GM21825 (cell line): Measurements from ENCODE around the gene ELL2.

ENCODE experiments used
- ATAC-seq: cut with Tn5 transposase; IDR thresholded peaks from one replicate; pipeline ENCODE4 v1.9.1; 2021; ENCODE audit warnings: mild to moderate bottlenecking, moderate library complexity; ENCODE audit not compliant: unreplicated experiment

The ELL2 gene

DNA sequence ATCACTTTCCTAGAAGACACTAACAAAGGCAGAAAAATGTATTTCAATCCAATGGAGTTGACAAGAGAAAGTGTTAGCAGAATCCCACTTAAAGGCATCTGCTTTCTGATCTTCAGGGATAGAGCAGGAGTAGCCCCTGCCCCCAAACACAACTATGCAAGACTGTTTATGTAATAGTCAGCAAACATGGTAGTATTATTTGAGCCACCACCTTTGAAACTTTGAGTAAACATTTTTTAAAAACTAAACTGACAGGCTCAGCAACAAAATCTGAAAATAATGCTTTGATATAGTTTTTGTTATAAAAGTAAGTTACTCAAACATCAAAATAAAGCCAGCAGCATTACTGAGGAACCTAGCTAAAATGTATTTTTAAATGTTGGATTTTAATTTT, 4.8 kb downstream of the ELL2 start:
- no peak for ATAC-seq

DNA sequence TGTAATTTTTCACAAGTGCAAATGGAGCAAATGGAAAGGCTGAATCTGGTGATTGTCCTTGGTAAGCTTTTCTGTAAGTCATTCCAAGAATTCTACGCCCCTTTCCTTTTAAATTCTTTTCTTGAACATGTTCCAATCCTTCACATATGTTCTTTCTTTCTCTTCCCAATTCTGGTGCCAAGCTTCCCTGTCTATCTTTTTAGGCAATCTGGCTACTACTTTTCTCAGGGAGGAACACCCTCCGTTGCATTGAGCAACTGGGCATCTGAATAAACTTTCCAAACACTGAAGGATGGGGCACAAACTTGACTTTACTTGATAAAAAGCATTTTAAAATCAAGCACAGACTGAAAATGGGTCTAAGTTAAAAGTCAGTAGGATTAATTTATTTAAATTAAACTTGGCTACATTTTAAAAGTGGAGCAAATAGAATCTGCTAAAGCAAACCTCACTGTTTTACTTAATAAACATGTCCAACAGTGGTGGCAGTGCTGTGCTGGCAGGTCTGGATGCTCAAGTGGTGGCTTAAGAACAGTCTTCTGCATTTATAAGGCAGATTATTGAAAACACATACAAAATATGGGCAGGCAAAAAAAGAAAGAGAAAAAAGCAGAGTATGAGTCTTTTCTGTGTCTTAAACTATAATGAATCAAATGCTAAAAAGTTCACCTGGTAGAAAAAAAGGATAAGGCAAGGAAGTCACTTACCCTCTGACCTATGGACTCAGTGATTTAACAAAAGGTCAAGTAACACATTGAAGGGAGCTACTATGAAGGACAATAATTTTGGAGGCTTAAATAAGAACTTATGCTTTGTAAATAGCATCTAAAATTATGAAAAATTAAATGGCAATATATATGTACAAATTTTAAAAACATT, 5.4 kb downstream of the ELL2 start:
- ATAC-seq = no peak

DNA sequence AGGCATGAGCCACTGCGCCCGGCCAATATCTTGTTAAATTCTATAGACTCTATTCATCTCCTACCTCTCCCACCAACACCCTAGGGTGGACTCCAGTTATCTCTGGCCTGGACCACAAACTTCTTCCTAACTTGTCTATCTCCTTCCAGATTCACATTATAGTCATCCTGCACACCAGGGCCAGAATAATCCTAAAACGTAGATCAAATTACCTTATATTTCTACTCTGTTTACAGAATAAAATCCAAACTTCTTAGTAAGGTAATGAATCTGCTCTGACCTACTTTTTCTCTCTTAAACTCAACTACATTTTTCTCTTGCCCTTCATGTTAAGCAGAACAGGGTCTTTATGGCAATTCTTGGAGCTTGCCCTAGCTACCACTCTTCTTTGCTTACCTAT, 6.9 kb downstream of the ELL2 start:
- ATAC-seq = no peak

DNA sequence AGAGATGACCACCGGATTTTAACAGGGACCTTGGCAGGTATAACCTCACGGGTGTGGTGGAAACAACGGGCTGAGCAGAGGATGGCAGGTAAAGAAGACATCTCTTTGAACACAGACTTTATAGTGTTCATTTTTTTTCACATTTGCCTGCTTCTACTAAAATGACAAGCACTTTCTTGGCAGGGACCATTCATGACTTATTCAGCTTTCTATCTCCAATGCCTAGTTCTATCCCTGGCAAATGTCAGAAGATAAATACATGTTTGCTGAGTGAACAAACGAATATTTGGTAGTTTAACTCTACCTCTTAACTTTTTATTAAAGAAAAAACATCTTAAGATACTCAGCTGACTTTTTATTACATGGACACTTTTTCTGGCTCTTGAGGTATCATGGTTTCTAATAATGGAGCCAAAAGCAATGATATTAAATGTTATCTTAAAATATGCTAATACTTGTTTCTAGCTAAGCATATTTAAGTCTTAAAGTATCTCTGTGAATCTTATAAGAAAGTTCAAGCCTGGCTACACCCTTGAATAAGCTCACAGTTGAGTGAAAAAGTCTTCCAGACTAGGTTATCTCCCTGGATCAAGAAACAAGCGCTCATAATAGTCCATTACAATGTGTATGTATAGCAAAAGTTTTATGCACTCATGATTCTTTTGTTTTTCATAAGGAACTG, 8.5 kb downstream of the ELL2 start:
- no peak for ATAC-seq

DNA sequence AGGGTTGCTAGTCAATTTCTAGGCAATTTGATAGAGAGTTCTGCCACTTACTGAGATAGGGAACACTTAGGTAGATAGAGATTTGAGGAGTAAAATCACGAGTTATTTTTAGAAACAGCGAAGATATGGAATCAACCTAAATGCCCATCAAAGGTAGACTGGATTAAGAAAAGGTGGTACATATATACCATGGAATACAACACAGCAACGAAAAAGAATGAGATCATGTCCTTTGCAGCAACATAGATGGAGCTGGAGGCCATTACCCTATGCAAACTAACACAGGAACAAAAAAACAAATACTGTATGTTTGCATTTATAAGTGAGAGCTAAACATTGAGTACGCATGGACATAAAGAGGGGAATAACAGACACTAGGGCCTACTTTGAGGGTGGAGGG, 9.7 kb downstream of the ELL2 start:
- ATAC-seq = no peak

DNA sequence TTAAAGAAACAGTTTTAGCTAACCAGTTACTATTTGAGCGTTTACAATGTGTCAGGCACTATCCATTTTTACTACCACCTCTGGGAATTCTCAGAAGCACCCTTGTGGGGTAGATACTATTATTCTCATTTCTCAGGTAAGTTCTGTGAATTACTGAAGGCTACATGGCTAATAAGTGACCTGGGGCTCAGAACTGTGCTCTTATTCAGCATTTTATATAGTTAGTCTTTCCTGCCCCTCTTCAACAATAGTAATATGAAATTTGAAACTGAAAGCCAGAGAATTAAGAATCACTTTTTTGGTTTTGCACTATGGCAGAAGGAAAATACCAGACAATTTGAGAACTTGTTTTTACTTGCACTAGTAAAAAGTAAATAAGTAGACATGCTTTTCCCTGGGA, 11.8 kb downstream of the ELL2 start:
- ATAC-seq = peak; percentile 54

DNA sequence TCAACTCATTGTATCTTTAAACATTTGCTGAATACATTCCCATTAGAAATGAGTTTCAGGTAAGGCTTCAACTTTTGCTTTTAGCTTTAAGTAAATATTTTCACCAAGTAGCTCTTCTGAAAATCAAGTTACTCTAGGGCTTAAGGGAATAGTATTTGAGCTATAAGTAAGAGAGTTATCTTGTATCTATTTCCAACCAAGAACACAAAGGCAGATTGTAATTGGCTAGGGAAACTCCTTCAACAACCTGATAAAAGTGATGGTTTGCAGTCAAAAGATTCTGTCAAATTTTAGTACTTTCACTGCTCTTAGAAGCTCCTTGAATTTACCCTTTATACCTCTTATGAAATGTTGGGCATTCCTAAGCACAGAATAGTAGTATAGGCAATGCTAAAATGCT, 13.0 kb downstream of the ELL2 start:
- ATAC-seq = no peak

DNA sequence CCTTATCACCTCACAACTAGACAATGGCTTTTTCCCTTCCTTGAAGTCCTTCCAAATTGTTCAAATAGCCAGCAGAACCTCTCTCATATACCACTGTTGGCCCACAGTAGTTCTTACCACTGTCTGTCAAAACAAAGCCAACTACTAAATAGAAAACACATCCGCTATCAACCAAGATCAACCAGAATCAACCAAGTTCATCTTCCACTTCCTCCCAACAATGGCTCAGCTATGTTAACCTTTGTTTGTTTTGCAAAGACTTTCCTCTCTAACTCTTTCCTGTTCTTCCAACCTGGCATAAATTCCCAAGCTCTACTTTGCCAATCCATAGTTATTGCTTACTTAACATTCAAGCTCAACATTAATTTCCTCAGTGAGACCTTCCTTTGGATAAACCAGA, 15.2 kb downstream of the ELL2 start:
- no peak for ATAC-seq

DNA sequence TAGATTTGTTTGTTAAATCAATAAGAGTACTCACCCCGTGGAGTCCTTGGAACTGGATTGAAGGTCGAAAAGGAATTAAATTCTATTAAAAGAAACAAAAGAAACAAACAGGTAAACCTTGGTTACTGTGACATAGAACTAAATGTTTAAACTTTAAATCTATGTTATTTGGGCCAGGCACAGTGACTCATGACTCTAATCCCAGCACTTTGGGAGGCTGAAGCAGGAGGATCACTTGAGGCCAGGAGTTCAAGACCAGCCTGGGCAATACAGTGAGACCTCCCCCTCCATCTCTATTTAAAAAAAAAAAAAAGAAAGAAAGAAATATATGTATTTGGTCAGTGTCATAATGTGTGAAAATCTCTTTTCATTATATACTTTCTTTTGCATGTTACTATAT, 18.7 kb downstream of the ELL2 start:
- ATAC-seq = no peak

DNA sequence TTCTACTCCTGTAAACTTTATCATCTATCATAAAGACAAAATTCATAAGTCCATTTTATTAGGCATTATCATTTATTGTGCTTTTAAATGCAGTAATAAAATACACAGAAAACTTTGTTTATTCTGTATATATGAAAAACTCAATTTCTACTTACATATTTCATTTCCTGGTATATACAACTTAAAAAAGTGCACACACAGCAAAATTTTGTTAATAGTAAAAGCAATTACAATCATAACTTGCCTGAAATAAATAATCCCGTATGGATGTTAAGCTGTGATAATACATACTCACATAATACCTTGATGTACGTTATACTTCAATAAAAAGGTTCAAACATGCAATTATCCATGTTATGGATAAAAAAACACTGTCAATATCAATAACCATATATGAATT, 19.2 kb downstream of the ELL2 start:
- no peak for ATAC-seq

DNA sequence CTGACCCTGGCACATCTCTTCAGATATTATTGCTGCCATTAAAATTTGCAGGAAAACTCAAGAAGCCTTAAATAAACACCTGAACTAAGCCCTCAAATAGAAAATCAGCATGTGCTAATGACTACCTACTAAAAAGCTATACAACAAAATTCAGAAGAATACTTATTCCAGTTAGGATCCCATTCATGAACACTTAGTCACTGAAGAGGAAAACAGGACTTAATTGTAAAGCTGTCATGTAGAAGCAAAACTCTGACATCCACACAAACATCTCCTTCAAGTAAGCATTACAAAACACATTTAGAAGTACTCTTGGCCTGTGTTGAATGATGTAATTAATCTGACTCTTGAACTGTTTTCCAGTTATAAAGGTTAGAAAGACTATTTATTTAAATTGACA, 19.9 kb downstream of the ELL2 start:
- no peak for ATAC-seq

DNA sequence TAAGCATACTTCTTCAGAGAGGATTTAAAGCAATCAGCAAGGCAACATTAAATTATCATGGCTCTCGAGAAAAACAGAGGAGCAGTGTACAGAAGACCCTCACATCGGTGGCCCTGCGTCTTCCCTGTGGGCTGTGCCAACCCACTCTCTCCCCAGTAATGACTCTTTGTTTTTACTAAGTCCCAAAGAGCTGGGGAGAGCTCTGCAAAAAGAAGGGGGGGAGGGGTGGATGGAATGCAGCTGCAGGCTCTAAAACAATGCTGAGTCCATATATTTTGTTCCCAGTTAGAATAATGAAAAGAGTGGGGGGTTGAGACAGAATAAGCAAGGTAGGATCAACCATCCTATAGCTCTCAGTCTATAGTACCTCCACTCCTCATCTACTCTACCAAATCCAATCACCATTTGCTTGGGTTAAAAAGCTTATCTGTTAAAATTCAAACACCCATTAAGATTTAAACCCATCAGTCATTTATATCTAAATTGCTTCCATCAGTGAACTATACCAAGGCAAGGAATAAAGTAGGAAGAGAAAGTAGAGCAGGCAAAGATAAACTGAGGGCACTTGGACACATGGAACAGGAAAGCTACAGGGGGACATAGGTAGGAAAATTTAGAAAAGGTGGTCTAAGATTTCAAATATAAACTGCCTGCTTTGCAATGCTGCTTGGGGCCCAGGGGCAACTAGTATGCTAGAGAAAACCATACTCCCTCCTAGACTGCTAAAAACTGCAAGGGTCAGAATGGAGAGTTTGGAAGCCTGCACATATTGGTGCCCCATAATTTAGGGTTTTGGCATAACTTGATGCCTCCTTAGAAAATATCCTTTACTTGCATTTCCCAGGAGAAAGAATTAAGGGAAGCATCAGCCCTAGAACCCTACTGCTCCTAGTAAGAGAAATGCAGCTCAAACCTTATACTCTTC, 20.6 kb downstream of the ELL2 start:
- ATAC-seq = no peak

DNA sequence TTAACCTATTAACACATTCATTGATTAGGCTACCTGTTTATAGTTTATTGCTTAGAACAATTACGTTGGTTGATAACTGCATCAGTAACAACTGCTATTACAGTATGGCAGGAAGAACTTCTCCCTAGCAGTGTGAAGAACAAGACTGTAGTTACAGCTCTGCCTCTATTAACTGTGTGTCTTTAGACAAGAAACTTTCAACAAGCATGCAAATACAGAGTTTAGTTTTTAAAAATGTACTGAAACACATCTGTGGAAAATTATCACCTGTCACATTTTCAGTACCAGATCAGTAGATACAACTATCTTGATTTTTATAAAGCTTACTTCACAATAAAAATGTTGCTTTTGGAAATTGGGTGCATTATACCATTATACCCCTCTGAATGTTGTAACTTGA, 22.2 kb downstream of the ELL2 start:
- ATAC-seq = peak; percentile 67

DNA sequence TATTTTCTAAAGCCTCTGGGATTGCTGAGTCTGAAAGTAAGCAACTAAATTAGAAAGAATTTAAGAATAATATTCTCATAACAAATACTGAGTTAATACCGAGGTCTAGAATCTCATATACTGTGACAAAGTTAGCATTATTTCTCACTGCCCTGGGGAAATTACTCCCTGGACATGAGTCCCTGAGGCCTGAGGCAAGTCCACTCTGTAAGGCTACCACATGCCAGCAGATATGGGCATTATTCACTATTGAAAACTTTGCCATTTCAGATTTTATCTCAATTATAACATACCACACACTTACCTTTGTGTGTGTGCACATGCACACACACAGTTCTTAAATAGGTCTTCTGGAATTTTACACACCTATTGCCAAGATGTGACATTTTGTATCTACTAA, 22.9 kb downstream of the ELL2 start:
- no peak for ATAC-seq

DNA sequence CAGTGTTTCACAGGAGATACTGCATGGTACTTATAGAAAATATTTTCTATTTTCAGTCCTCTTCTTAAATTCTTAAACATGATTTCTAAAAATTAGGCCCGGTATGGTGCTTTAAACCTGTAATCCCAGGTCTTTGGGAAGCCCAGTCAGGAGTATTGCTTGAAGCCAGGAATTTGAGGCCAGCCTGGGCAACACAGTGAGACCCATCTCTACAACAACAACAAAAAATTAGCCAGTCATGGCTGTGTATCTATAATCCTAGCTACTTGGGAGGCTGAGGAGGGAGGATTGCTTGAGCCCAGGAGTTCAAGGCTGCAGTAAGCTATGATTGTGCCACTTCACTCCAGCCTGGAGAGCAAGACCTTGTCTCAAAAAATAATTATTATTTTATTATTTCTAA, 23.3 kb downstream of the ELL2 start:
- no peak for ATAC-seq

DNA sequence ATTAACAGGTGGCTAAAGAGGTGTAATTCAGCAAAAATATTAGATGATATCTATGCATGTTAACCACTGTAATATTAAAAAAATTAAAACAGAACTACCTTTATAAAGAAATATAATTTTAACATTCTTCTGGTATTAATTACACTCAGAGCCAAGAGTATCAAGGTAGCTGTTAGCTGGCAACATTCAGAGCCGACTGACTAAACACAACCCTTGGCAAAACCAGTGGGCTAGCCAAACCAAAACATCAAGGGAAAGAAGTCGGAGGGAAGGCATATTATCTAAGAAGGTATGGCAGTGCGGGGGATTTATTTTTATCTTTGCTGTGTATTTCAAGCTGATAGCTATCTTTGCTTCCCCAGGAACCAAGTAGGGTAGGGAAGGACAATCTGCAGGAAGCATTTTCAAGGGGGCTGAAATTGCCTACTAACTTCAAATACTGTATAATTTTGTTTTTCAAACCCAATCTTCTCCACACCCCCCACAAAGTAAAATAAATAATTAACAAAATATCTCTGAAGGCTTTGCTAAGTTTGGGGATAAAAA, 24.0 kb downstream of the ELL2 start:
- no peak for ATAC-seq

DNA sequence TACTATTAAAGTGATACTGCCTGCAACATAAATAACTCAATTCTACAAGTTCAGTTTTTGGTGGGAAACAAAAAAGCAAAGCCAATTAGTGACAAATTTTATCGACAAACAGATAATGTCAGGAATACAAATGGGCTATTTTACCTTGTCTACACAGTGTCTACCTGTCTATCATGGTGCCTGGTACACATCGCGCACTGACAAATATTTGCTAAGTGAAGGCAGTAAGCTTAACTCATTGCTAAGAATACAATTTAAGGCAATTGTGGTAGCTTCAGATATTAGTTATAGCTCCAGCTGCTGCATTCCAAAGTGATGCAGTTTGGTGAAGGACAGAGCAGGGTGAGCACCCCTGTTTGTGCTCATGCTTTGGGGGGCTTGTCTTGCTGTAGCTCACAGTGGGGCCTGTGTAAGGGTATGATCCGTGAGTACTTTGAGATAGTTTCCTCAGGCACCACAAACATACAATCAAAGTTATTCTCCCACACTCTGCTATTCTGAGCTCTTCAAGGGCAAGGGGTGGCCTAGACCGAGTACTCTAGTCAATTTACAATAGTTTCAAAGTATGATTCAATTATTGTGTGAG, 24.7 kb downstream of the ELL2 start:
- no peak for ATAC-seq

DNA sequence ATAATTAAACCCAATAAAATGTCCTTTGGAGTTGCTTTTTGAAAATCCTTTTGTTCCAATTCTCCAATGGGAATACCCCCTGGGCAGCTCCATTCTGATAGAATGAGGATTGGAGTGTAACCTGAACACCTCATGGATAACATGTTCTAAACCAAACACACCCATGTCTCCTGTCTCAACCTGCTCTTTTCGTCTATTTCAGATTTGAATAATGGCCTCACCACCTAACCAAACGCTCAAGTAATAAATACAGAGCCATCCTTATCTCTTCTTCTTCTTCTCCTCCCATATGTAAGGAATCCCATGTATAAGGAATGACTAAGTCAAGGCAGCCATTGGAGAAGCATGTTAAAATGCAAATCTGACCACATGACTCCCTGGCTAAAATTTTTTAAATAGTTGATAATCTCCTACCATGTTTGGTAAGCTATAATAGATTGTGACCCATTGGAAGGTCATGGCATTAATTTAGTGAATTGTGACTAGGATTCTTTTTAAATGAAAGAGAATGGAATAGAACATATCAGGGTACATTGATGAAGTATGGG, 26.0 kb downstream of the ELL2 start:
- ATAC-seq = no peak

DNA sequence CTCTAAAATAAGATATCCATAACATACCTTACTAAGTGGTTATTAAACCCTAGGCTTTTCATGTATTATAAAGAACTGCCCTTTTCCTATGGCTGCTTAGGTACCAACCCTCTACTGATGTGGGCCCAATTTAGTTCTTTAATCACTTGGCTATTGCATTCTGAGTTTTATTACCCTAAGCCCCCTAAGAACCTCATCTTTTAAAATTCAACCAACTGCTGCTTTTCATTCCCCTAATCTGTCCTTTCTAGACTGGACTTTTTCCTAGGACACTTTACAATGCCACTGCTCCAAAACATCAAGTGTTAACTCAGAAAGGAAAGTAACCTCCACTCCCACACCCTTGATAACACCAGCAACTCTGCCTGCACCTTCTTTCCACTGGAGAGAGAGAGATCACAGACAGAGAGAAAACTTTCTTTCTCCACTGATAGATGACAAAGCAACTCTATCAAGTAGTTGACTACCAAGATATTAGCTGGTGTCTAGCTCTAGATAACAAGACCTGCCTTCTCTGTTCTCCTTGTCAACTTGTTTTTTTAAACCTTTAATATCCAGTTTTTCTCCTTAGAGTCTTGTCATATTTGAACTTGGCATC, 27.3 kb downstream of the ELL2 start:
- ATAC-seq = no peak

DNA sequence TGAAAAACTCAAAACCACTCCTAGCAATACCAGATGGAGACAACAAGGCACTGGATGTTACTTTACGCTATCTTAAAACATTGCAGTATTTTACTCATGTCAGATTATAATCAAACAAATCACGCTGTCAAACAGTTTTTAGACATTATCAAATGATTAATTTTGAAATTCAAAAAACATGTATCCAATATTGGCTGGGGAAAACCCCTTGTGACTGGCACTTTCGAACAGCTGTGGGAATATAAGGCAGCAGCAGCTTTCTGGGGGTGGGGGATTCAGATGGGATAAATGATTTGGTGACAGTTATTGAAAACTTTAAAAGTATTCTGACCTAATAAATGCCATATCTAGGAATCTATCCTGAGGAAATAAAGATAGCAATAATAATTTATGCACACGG, 28.7 kb downstream of the ELL2 start:
- ATAC-seq = no peak
